Stimulated activated CD4-positive, alpha-beta T cell treated with anti-CD3 and anti-CD28 coated beads, Interleukin-12 subunit alpha, Interleukin-12 subunit beta, amount 100 ng/mL, for 4 hours (primary cell): ENCODE results near the gene NFATC2.

Experiments used
- DNase-seq: peaks from one replicate; pipeline ENCODE4 v3.0.0-alpha.2; 2020

NFATC2 gene

DNA sequence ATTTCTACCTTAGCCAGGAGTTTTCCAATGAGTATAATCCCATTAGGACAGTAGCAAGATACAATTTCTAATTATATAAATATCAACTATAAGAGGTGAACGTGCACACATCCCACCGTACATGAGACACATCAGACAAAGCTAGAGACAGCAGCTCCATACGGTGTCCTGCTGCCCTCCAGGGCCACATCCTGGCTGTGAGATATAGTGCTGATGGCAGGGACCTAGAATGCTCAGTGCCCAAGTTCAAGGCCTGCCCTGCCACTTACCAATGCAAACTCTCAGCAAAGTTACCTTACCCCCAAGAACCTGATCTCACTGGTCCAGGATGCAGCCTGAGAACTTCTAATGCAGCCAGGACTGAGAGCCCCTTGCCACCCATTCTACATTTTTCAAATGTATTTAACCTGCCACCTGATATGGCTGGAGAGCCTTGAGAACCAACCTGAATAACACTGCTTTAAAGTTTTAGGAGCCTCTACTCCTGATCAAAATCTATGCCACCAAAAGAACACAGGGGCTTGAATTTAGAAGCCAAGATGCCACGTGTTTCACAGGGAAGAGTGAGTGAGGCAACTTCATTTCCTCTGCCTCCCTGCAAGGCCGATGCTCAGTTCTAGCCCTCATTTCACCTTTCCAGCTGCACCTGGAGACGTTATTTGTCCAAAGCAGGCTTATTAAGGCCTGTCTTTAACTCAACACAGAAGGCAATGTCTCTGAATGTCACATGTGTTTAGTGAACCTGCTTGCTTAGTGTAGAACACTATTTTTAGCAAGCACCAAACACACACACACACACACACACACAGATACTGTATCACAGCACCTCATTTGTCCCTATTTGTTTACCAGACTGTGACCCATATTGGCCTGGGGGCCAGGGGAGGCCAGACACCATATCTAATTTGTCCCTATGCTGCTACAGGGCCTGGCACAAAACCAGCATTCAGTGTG lies 6.1 kb downstream of the NFATC2 start:
- no peak for DNase-seq

DNA sequence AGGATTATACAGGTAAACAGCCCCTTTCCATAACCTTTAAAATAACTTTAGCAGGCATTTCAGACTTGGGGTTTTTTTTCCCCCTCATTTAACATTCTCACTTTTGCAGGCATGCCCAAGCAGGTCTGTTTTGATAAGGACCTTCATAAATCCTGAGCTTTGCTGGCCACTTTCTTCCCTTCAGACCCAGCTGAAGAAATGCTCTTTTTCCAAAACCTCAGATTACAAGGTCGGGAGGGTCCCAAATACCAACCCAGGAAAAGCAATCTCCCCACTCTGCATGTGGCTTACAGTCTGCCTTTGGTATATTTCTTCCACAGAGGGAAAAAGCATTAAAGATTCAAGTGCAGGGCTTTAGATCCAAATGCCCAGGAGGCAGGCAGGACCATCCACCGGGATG lies 6.8 kb downstream of the NFATC2 start:
- DNase-seq = no peak

DNA sequence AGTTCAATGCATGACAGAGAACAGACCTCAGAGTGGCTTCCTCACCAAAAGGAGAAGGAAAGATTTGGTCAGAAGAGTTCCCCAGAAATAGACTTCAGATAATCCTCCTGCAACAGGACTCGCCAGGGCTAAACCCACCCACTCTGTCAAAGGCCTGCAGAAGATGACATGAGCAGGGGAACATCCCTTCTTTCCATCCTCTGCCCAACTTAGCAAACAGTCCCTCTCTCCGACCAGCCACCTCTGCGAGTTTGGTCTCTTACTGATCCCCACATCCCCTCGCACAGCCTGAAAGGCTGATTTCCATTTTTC lies 7.5 kb downstream of the NFATC2 start:
- no peak for DNase-seq

DNA sequence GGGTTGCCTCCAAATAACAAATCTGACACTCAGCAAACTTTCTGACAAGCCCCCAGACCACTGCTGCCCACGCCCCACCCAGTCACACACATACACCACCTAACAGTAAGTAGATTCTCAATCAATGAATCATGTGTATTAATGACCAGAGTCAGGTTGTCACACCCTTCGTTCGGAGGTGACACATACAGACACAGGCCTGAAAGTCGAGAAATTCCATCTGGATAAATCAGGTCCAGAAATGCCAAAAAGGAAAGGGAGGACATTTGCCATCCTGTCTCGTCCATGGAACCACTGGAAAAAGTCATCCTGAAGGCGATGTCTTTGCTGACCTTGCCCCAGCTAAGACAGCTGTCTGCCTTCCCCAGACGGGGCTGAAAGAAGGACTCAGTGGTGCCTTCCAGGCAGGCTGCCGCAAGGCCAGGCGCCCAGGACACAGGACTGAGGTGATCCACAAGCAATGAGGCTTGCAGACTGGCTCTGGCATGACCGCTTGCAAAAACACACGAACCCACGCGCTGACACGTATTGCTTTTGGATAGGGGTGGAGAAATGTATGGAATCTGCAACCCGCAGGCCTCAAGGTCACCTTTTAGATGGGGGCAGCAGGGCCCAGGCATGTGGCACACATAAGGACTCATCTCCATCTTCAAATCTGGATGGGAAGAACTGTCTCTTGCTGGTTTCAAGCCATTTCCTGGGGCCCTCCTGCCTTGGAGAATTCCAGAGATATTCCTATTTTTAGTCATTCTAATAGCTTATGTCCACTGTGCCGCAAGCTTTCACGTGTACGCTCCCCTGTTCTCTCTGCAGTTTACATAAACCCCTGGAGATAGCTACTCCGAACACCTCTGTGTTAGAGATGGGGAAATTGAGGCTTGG lies 9.0 kb downstream of the NFATC2 start:
- DNase-seq = no peak

DNA sequence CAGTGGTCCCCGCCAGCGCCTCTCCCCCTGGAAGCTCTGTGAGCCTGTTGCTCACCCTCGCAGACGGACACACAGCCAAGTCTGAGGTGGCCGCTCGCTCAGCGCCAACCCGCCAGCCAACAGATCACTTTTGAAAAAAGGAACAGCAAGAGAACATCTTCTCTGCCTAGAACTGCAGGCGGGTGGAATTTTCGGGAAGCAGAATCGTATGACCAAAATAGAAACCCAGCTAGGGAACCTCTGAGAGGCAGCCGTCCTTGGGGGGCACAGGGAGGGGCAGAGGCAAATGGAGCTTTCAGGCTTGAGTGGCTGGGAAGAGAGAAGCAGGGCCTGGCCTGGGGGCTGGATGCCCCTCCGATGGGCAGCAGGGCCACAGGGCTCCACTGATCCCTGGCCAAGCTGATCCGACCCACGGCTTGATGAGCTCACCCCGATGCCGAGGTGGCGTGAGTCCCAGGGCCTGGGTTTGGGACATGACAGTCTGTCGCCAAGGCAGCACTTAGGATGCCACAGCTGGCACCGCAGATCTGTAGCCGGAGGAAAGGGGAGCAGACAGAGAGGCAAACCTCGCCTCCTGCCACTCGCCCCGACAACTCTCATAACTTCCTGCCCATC lies 9.8 kb downstream of the NFATC2 start:
- DNase-seq = no peak

DNA sequence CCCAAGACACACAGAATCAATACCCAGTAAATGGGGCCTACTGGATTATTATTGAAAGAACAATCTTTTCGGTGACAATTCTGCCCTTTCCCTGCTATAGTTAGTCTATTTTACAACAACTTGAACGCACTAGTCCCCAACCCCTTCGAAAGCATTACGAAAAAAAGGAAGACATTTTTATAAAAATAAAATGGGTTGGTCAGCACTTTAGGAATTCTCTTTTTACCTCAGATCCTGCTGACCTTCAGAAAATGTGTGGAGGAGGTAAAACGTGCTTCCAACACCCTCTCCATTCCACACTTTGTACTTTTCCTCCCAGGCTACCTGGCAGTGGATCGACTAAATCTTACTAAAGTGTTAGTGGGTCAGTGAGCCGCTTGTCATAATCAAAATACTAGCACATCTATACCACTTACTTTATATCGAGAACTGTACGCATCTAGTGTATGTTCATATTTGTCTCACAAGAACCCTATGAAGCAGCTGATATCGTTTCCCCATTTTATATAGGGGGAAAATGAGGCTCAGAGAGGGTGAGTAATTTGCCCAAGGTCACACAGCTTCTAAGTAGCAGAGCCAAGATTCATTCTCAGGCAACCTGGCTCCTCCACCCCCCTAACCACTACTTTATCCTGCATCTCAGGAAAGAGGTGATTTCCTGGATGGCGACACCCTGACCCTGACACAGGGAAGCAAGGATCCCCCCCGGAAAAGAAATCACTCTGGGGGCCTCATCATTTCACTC lies 10.6 kb downstream of the NFATC2 start:
- no peak for DNase-seq

DNA sequence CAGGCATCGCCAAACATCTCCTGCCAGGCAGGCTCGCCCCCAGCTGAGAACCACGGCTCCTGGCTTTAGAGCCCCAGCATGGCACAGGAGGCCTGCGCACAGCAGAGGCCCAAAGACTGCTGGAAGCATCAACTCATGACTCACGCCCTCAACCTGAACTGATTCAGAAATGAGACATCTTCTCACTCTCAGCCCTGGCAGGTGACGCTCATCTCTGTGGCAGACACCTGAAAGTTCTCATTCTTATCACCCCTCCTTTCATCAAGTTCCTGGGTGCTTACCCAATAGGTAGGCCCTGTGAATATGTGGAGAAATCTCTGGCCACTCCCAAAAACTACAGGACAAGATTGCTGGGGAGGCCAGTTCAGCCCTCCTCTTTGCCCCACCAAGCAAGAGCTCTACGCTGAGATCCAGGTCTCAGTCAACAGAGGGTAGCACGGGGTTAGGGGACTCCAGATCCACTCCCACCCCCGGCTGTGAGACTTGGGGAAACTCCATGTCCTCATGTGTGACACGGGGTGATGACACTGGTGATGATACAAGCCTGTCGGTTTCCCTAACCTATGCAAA lies 11.3 kb downstream of the NFATC2 start:
- peak; percentile 68 for DNase-seq

DNA sequence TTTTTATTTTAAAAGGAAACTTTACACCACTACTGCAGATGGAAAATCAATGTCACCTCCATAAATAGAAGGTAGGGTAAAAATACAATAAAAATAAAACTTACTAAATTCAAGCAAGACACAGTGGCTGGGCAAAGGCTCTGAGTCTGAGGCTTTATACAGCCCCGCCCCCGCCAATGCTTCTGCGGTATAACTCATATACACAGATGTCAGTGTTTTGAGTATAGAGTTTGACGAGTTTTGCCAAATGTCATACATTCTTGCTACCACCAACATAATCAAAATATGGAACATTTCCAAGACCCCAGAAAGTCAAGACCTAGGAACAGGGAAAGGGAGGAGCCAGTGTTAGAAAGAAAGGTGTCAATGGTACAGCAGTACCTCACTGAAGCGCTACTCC lies 12.8 kb downstream of the NFATC2 start:
- peak; percentile 71 for DNase-seq

DNA sequence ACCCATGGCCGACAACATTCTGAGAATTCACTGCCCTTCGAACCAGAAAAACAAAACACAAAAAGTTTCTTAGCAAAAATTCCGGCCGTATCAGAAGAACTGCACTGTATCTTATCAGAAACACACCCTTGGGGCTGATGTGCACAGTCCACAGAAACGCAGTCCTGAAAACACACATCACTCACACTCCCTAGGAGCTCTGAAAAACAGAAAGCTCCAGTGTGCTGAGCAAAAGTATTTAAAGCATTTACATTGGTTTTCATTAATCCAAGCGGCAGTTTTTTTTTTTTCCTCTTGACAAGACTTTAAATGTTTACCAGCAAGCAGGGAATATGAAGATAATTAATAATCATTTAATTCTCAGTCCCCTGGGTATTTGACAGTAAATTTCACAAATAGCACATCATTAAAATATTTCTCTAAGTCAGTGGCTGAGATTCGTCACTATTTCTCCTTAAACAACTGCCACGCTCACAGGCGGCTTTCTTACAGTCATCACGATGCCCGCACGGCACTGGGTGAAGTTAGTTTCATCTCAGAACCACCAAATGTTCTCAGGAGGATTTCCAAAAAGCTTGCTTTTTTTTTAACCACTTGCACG lies 13.3 kb downstream of the NFATC2 start:
- DNase-seq = peak; percentile 47

DNA sequence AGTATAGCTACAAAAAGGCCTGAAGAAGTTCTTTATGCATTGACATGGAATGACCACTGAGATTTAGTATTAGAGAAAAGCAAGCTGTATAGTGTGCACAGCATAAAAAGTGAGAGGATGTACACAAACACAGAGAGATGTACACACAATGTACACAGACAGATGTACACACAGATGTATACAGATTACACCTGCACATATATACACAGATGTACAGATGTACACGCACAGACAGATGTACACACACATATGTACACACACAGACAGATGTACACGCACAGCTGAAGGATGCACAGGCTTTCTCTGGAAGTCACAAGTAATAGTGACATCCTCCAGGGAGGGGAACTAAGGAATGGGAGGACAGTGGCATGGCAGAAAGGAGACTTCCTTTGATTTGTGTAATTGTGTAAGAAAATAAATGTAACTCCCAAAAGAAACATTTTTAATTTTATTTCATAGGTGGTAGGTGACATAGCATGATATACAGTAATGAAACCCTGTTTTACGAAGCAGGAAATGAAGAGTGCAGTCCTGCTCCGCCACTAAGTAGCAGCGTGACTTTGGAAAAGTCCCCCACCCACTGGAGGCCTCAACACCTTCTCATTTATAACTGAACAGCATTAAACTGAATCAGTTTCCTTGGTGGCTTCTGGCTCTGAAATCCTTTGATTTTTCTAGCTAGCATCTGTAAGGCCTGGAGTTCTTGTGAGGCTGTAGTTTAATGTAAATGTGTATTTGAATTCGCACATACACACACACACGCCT lies 14.1 kb downstream of the NFATC2 start:
- DNase-seq = peak; percentile 48

DNA sequence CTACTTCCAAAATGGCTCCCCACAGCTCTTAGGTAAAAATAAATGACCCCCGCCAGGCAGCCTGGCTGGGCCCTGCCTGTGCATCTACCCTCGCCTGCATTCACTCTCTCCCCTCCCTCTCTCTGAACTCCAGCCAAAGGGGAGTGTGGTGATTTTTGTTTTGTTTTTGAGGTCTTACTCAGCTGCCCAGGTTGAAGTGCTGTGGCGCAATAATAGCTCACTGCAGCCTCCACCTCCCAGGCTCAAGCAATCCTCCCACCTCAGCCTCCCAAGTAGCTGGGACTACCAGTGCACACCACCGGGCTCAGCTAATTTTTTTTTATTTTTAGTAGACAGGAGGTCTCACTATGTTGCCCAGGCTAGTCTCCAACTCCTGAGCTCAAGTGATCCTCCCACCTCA lies 15.8 kb downstream of the NFATC2 start:
- no peak for DNase-seq

DNA sequence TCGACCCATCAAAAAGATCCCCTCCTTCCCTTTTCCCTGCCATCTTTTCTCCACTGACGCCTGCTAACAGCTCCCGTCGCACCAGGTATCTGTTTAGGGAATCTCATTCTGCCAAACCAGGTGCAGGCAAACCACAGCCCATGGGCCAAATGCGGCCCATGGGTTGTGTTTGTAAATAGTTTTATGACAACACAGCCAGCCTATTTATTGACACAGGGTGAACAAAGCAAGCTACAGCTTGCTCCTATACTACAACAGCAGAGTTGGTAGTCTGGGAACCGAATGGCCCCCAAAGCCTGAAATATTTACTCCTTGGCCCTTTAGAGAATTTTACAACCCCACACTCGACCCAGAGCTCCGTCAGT lies 16.4 kb downstream of the NFATC2 start:
- no peak for DNase-seq

DNA sequence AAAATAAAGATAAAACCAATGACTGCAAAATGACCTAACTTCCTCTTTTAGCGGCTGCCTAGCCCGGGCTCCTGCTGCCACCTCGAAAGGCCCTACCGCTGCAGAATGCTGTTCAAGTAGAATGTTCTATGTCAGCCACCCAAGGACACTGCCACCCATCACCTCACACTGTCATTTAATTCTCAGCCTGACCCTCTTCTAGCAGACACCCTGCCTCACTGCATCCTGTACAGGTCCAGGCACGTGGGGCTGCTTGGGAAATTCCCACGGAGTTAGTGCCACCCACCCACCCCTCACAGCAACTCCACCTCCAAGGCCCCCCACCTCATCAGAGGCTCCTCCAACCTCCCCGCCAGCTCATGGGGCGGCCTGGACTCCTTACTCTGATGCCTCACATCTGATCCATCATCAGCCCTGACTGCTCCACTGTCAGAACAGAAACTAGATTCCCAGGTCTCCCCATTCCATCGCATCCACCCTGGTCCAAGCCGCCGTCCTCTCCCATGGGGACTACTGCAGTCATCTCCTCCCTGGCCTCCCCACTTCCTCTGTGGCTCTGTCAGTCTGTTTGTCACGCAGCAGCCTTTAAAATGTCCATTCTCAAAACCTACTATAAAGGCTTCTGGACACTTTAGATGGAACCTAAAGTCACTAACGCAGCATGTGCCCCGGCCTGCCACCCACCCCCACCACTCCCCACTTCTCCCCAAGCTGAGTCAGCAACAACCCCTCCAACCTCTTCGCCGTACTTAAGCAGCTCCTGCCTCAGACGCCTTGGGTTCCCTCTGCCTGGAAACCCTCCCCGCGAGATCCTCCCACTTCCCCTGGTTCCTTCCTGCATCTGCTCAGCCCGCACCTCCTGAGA lies 17.0 kb downstream of the NFATC2 start:
- peak; percentile 52 for DNase-seq

DNA sequence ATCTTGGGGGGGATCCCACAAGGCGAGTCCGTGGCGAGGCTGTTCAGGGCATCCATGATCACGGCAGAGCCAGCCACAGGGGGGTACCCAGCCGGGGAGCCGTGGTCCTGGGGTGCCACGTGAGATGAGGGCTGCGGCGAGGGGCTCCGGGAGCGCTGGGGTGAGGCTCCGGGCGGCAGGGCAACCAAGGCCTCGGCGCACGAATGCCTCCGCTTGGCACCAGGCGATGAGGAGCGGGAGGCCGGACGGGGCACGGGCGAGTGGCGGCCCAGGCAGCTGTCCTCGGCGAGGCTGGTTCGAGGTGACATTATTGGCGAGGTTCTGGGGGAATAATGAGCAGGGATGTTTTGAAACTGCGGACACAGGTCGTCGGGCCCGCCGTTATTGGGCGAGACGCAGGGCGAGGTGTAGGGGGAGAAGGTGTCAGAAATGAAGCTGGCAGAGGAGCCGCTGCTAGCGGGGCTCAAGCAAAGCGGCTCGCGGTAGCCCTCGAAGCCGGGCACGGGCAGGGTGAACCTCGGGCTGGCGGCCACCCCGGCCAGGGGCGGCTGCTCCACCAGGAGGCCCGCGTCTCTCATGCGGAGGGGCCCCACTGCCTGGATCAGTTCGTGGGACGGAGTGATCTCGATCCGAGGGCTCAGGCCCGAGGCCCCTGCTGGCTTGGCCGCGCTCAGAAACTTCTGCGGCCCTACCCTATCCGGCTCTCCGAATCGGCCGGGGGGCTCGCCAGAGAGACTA lies 19.1 kb downstream of the NFATC2 start:
- DNase-seq = no peak

DNA sequence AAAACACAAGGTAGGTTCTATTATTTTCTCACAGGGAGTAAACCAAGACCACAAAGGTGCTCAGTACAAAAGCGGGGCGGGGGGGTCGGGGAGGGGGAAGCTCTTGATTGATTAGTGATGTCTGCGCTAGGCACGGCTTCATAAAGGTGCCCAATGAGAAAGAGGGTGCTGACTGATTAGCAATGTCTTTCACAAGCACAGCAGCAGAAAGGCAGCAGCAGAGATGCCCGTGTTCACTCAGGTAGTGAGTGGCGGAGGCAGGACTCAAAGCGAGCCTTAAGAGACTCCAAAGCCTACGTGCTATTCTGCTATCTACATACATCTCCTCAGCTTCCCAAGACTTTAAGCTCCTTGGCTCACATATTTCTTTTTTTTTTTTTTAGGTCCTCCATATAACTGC lies 20.3 kb downstream of the NFATC2 start:
- no peak for DNase-seq

DNA sequence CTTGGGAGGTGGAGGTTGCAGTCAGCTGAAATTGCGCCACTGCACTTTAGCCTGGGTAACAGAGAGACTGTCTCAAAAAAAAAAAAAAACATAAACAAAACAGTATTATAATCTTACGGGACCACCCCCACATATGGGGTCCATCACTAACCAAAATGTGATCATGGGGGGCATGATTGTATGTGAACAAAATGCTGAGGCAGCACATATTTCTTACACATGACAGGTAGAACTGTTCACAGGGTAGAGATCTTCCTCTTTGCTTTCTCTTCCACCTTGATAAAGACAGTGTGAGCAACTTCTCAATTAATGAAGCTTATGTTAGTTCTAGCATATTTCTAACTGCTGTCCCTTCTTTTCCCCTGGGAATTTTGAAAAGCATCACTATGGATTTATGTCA lies 24.7 kb downstream of the NFATC2 start:
- DNase-seq = no peak

DNA sequence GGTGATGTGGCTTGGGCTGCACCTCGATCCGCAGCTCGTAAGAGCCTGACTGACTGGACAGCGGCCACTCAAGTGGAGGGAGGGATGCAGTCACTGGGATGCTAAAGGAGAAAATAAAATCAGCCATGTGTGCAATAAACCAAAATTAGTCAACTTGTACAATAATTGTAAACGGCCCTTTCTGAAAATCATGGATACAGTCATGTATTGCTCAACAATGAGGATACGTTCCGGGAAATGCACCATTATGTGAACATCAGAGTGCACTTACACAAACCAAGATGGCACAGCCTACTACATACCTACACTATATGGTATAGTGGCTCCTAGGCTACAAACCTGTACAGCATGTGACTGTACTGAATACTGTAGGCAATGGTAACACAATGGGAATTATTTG lies 25.7 kb downstream of the NFATC2 start:
- DNase-seq = no peak

DNA sequence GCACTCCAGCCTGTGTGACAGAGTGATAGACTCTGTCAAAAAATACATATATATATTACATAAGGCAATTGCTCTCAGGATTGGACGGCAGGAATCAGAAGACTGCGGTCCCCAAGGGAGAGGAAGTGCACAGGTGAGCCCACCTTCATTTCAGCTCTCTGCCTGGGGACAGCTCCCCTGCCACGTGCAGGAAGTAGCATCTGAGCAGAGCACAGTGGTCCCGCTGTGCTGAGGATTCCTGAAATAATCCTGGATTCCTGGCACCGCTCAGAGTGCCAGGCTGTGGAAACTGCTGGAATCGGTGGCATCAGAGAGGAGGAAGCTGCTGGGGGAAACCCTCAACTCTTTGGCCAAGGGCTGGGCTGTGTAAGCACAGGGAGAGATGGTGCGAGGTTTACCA lies 27.7 kb downstream of the NFATC2 start:
- DNase-seq = no peak

DNA sequence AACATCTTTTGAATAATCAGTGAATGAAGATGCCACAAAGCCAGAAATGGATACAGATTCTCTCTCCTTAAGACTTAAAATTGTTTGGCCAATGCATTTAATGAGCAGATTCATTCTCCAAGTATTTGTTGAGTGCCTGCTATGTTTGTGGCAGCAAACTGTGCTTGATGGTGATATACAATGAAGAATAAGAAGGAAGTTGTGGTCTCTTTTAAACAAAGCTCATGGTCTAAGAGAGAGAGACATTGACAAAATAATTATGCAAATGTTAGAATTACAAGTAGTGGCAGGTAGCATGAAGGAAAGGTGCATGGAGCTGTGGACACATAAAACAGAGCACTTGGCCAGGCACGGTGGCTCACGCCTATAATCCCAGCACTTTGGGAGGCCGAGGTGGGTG lies 28.3 kb downstream of the NFATC2 start:
- DNase-seq = no peak

DNA sequence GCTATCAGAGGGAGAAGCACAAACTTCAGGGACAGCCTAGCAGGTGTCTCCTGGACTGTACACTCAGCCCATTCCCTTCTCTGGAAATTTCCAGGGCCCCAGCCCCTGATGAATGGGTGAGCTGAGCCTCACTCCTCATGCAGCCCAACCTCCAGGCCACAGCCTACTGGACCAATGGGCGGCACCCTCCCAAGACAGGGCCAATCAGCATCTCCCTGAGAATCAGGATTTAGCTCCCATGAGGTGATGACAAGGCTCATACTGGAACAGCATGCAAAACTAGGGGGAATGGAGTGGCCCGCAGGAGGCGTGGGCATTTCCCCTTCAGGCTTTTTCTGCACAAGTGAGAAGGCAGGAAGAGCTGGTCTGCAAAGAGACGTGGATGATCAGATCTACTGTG lies 29.0 kb downstream of the NFATC2 start:
- DNase-seq = no peak
